ENCODE measurements around the gene XPOT. TPM values are rescaled to one million over a fixed set of nuclear protein-coding genes. Genes with fewer than 3 reads are reported as not detected.
A peak's percentile ranks its signal among the peaks of the same experiment; 100 is the strongest.

XPOT gene
- total and polyA plus RNA-seq, 2 experiments from 2014 or later, result 120 to 154 TPM

GRCh38 chr12:64450057-64450640 is 46.0 kb downstream of the XPOT start:
- DNase-seq, result no peak
- peak overlapping the region; percentile 99 for H3K27ac ChIP-seq
- no peak overlapping the region for H2AFZ ChIP-seq
- H3K4me2 ChIP-seq (ENCODE audit: unreplicated experiment), result peak overlapping the region; percentile 92
- H3K9me3 ChIP-seq (ENCODE audit: low read depth), result no peaks in the 10 kb centered on the region
- 0 out of 2 replicates have a peak overlapping the region, but pooled peaks have one; percentile 97 for H3K9ac ChIP-seq
- H3K9me2 ChIP-seq (ENCODE audit: insufficient read depth), result no peaks in the 10 kb centered on the region
- TF ChIP-seq EZH2 (IDR thresholded peaks at IDR 0.05; ENCODE audit: insufficient read depth, poor library complexity, severe bottlenecking), result no peak
- no peak for TF ChIP-seq EZH2phosphoT487 (IDR thresholded peaks at IDR 0.05; ENCODE audit: insufficient read depth, low read depth)
- H4K20me1 ChIP-seq (ENCODE audit: insufficient read depth), result no peaks in the 10 kb centered on the region
- in situ Hi-C loops (cut with MboI), result no loop called here
- peaks cover 61% of the 10 kb centered on the region for H3F3A ChIP-seq (ENCODE audit: insufficient read depth)
- H3K27me3 ChIP-seq (replicated peaks; ENCODE audit: insufficient read depth), result no peaks in the 10 kb centered on the region
- WGBS, 2 experiments (ENCODE audit: low coverage in 1 of 2, low lambda C conversion rate in 2 of 2, missing lambda C conversion rate in 2 of 2), result 92 to 100% methylated on average over 2 of the region's 2 CpGs
- H3K4me3 ChIP-seq, result no peak overlapping the region
- peaks cover 50% of the 10 kb centered on the region for H3K79me2 ChIP-seq (ENCODE audit: insufficient read depth)
- H3K4me1 ChIP-seq (ENCODE audit: insufficient read depth), result peaks cover 17% of the 10 kb centered on the region
- H3K36me3 ChIP-seq (ENCODE audit: low read depth), result peaks cover 49% of the 10 kb centered on the region

- peak overlapping the region; percentile 92 for H3K4me2 ChIP-seq (ENCODE audit: unreplicated experiment)
- H3K27me3 ChIP-seq (replicated peaks; ENCODE audit: insufficient read depth), result no peaks in the 10 kb centered on the region
- peak overlapping the region; percentile 99 for H3K27ac ChIP-seq
- no peaks in the 10 kb centered on the region for H3K9me2 ChIP-seq (ENCODE audit: insufficient read depth)
- peak overlapping the region; percentile 90 for H3K4me3 ChIP-seq
- H3K79me2 ChIP-seq (ENCODE audit: insufficient read depth), result peaks cover 50% of the 10 kb centered on the region
- H3K36me3 ChIP-seq (ENCODE audit: low read depth), result peaks cover 42% of the 10 kb centered on the region
- H3K9ac ChIP-seq, result peak overlapping the region; percentile 97
- H3K4me1 ChIP-seq (ENCODE audit: insufficient read depth), result peaks cover 17% of the 10 kb centered on the region
- TF ChIP-seq EZH2 (IDR thresholded peaks at IDR 0.05; ENCODE audit: insufficient read depth, poor library complexity, severe bottlenecking) (no peak), EZH2phosphoT487 (IDR thresholded peaks at IDR 0.05; ENCODE audit: insufficient read depth, low read depth) (no peak)
- in situ Hi-C loops (cut with MboI), result no loop called here
- WGBS, 2 experiments (ENCODE audit: low coverage in 1 of 2, low lambda C conversion rate in 2 of 2, missing lambda C conversion rate in 2 of 2), result 22 to 23% methylated on average over 8 of the region's 8 CpGs
- no peaks in the 10 kb centered on the region for H3K9me3 ChIP-seq (ENCODE audit: low read depth)
- H3F3A ChIP-seq (ENCODE audit: insufficient read depth), result peaks cover 53% of the 10 kb centered on the region
- DNase-seq, result peak; percentile 45
- no peaks in the 10 kb centered on the region for H4K20me1 ChIP-seq (ENCODE audit: insufficient read depth)
- no peak overlapping the region for H2AFZ ChIP-seq
These were observed 46.7 kb downstream of the XPOT start for GRCh38 chr12:64450711-64451486.

- peak; percentile 92 for DNase-seq
- Histone ChIP-seq H3K27me3 (replicated peaks; ENCODE audit: insufficient read depth) (no peaks in the 10 kb centered on the region), H3K9ac (peak within 1 kb of the TSS; percentile 97), H3F3A (ENCODE audit: insufficient read depth) (peaks cover 43% of the 10 kb centered on the region), H3K27ac (peak within 1 kb of the TSS; percentile 99), H3K4me1 (ENCODE audit: insufficient read depth) (peaks cover 17% of the 10 kb centered on the region), H3K79me2 (ENCODE audit: insufficient read depth) (peaks cover 50% of the 10 kb centered on the region), H4K20me1 (ENCODE audit: insufficient read depth) (no peaks in the 10 kb centered on the region), H3K4me2 (ENCODE audit: unreplicated experiment) (peak within 1 kb of the TSS; percentile 92), H3K36me3 (ENCODE audit: low read depth) (peaks cover 32% of the 10 kb centered on the region), H2AFZ (peak within 1 kb of the TSS; percentile 64), H3K9me2 (ENCODE audit: insufficient read depth) (no peaks in the 10 kb centered on the region), H3K4me3 (peak within 1 kb of the TSS; percentile 90), H3K9me3 (ENCODE audit: low read depth) (no peaks in the 10 kb centered on the region)
- TF ChIP-seq EZH2 (IDR thresholded peaks at IDR 0.05; ENCODE audit: insufficient read depth, poor library complexity, severe bottlenecking), result no peak
- no peak for TF ChIP-seq EZH2phosphoT487 (IDR thresholded peaks at IDR 0.05; ENCODE audit: insufficient read depth, low read depth)
- in situ Hi-C loops (cut with MboI), result no loop called here
- WGBS, 2 experiments (ENCODE audit: low coverage in 1 of 2, low lambda C conversion rate in 2 of 2, missing lambda C conversion rate in 2 of 2), result 0 to 1% methylated on average over 72 to 75 of the region's 94 CpGs
These were observed 47.7 kb downstream of the XPOT start, which contains the start of gene TBK1 for GRCh38 chr12:64451687-64452558. TBK1 (plus strand) TSS chr12:64452120; CDS start chr12:64455871, 3,751 bp downstream.
